GM04503 (cell line): ENCODE results near the gene BRI3BP.
"Not testable (repeated sequence)": the region's sequence is repeated elsewhere in the genome, so short reads cannot be mapped to it uniquely, and the experiment has no call there.

Experiments
- DNase-seq: peaks from one replicate; pipeline ENCODE4 v3.0.0-alpha.2; 2012; ENCODE audit warnings: low read depth

BRI3BP gene

DNA sequence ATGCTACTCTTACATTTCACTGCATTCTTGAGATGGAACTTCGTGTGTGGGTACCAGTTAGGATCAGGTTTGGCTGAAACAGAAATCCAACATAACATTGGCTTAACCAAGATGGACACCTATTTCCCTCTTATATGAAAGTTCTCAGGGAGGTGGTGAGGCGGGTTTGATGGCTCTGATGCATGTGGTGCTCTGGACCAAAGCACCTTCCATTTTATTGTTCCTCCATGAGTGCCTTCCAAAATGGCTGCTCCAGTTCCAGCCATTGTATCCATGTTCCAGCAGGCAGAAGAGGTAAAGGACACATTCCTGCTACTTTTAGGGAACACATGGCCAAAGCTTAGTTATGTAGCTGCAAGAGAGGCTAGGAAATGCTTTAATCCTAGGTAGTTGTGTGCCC, 29.6 kb downstream of the BRI3BP start:
- DNase-seq = no peak

GRCh38 chr12:125024949-125025563, 31.6 kb downstream of the BRI3BP start:
- DNase-seq = no peak

- no peak for DNase-seq
Measured at GRCh38 chr12:125025606-125026235, 32.3 kb downstream of the BRI3BP start.

- DNase-seq = no peak
Measured at GRCh38 chr12:125028106-125028505, 34.7 kb downstream of the BRI3BP start.

- no peak for DNase-seq
Measured at GRCh38 chr12:125029761-125030358, 36.4 kb downstream of the BRI3BP start.

GRCh38 chr12:125031471-125031870, 38.0 kb downstream of the BRI3BP start:
- not testable (repeated sequence) for DNase-seq

- no peak for DNase-seq
Measured at GRCh38 chr12:125032466-125033152, 39.2 kb downstream of the BRI3BP start.

DNA sequence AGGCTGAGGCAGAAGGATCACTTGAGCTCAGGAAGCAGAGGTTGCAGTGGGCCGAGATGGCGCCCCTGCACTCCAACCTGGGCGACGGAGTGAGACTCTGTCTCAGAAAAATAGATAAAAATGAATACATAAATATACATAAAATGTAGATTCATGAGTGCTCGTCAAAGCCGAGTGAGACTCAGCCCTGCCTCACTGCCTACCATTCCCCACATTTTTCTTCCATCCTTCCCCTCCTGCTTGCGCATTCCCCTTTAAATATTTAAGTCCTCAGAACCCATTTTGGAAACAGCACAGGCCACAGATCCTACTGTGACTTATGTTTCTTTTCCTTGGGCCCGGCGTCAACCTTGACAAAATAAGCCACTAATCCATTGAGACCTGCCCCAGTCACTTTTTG, 39.8 kb downstream of the BRI3BP start:
- DNase-seq = no peak

GRCh38 chr12:125038976-125039625, 45.7 kb downstream of the BRI3BP start:
- DNase-seq = no peak

- DNase-seq = no peak
Measured at GRCh38 chr12:125049093-125049458, 55.6 kb downstream of the BRI3BP start.

- DNase-seq = no peak
Measured at GRCh38 chr12:125050446-125050845, 57.0 kb downstream of the BRI3BP start.

- no peak for DNase-seq
Measured at GRCh38 chr12:125050868-125051267, 57.4 kb downstream of the BRI3BP start.

- DNase-seq = no peak
Measured at GRCh38 chr12:125053821-125054220, 60.4 kb downstream of the BRI3BP start.

DNA sequence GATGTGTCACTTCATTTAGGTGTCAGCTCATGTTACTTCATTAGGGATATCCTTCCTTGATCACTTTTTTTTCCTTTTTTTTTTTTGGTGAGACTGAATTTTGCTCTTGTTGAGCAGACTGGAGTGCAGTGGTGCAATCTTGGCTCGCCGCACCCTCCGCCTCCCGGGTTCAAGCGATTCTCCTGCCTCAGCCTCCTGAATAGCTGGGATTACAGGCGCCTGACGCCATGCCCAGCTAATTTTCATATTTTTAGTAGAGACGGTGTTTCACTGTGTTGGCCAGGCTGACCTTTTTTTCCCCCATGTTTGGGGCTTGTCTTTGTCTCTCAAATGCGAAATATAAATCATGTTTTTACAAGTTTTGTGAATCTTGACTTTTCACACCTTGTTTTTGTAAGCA, 62.1 kb downstream of the BRI3BP start:
- DNase-seq = no peak

DNA sequence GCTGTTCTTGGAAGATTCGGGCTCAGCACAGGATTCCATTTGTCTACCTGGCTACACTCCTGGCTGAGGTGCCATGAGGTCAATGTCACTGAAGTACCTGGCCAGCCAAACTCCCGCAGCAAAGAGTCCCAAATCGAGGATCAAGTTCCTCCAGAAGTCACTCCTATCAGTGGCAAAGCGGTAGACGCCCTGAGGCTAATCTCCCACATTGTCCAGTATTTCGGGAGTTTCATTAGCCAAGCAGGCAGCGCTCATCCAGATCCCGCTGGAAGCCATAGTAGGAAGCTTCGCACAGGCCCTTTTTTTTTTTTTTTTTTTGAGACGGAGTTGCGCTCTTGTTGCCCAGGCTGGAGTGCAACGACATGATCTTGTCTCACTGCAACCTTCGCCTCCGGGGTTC, 62.9 kb downstream of the BRI3BP start:
- DNase-seq = no peak

DNA sequence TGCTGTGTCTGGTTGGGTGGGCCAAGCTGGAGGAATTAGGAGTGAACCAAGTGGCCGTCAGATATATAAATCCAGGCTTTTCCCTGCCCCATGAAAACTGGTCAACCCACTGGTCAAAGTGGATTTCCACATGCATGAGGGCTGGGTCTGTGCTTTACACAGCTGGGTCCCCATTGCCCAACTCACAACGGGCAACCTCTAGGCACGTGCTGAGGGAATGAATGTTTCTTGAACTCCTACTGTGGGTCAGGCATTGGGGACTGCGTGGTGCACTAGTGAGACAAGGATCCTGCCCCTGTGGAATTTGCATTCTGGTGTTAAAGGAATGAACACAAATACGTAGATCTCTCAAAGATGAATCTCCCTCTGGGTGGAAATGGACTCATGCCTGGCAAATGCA, 64.3 kb downstream of the BRI3BP start:
- DNase-seq = no peak

- DNase-seq = no peak
Measured at GRCh38 chr12:125061229-125061628, 67.8 kb downstream of the BRI3BP start.

DNA sequence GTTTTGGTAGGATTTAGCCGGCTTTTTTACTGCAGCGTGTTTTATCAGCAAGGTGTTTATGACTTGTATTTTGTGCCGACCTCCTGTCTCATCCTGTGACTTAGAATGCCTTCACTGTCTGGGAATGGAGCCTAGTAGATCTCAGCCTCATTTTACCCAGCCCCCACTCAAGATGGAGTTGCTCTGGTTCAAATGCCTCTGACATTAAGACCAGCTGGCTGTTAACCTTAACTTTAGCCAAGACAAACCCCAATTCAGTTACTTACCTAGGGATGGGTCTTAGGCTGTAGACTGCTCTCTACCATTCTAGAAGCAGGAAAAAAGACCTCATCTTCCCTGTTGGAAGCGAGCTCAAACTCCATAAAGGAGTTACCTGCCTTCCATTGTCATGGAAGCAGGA, 70.1 kb downstream of the BRI3BP start:
- not testable (repeated sequence) for DNase-seq

- DNase-seq = no peak
Measured at GRCh38 chr12:125064492-125064891, 71.0 kb downstream of the BRI3BP start.

GRCh38 chr12:125065021-125065918, 71.8 kb downstream of the BRI3BP start, which contains the start of gene AACS:
Gene AACS (plus strand): TSS chr12:125065435. CDS start chr12:125065585, 150 bp downstream.
- DNase-seq = no peak

- DNase-seq = no peak
Measured at GRCh38 chr12:125065919-125066570, 72.6 kb downstream of the BRI3BP start.
